ENCODE results near the gene SLCO2A1.
A peak's percentile ranks its signal among the peaks of the same experiment; 100 is the strongest.

The SLCO2A1 gene

GRCh38 chr3:133948131-133948810 is 81.5 kb downstream of the SLCO2A1 start:
- TF ChIP-seq ZFX (IDR thresholded peaks at IDR 0.05; ENCODE audit: borderline replicate concordance) = no peak
- no peak for TF ChIP-seq CTCF (IDR thresholded peaks at IDR 0.05)
- H3K27ac ChIP-seq = no peak overlapping the region

DNA sequence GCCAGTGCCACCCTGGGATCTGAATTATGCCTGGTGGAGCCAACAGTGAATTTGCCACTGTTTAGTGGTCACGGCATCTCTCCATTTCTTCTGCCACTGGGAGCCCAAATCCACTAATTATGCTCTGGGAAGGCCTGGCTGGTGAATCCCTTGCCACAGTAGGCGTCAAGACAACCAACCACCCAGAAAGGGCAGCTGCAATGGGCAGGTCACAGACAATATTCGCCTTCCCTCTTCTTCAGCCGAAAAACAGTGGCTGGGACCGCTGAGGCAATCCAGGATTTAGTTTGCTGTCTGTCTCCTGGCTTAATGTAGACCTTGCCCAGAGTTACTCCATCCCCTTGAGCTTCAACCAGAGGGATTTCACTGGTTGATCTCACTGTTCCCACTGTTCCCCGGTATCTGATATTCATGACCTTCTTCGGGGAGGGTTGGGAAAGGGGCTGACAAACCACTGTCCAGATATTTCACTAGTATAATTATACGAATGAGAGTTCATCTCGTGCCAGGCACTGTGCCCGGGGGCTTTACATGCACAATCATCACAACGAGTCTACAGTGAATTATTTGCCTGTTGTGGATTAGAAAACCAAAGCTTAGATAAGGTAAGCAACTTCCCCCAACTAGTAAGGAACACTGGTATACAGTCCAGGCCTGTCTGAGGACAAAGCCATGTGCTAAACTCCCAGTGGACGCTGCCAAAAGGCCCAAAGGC is 84.2 kb downstream of the SLCO2A1 start:
- peak overlapping the region; percentile 81 for H3K27ac ChIP-seq
- no peak for TF ChIP-seq CTCF (IDR thresholded peaks at IDR 0.05)
- TF ChIP-seq ZFX (IDR thresholded peaks at IDR 0.05; ENCODE audit: borderline replicate concordance) = no peak

DNA sequence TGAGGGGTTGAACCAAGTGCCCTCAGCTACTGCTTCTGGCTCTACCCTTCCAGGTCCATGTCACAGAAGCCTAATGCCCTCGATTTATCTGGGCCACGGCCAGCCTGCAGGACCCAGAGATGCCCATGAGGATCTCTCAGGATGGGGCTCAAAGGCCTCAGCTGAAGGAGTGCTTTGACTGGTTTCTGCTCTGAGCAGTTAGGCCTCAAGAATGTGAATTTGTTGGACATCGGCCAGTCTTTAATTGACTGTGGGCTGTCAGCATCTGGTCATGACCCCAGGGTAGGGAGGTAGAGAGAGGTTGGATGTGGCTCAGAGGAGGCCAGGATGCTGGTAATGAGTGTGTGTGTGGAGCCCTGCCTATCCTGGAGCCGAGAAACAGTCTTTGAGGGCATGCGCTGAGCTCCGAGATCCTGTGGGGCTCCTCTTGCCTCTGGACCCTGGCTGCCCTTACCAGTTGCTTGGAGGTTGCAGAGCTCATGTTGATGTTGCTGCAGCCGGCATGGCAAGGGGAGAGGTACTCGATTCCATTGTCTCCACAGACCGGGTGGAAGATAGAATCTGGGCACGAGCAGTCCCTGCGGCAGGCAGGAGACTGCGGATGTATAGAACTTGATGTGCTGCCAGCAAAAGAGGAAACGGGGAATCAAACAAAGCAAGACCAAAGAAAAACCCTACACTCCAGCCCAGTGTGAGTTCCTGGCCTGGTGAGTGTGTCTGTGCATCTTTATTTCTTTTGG is 84.9 kb downstream of the SLCO2A1 start:
- TF ChIP-seq CTCF (IDR thresholded peaks at IDR 0.05) (no peak), ZFX (IDR thresholded peaks at IDR 0.05; ENCODE audit: borderline replicate concordance) (no peak)
- peak overlapping the region; percentile 81 for H3K27ac ChIP-seq

DNA sequence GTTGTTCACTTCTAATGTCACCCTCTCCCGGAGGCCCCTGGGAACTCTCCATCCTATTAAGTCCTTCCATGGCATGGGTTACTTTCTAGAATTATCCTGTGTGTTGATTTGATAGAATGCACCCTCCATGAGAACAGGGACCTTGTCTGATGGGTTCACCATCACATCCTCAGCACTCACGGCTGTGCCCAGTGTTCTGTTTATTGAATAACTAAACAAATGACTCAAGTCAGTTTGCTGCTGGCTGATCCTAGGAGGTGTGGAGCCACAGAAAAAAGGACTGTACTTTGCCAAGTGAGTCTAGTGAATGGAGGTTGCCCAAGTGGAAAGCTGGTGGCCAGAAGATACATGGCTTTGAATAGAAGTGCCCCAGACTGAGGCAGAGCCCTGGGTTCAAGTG is 85.5 kb downstream of the SLCO2A1 start:
- peak overlapping the region; percentile 81 for H3K27ac ChIP-seq
- no peak for TF ChIP-seq ZFX (IDR thresholded peaks at IDR 0.05; ENCODE audit: borderline replicate concordance)
- TF ChIP-seq CTCF (IDR thresholded peaks at IDR 0.05) = no peak

DNA sequence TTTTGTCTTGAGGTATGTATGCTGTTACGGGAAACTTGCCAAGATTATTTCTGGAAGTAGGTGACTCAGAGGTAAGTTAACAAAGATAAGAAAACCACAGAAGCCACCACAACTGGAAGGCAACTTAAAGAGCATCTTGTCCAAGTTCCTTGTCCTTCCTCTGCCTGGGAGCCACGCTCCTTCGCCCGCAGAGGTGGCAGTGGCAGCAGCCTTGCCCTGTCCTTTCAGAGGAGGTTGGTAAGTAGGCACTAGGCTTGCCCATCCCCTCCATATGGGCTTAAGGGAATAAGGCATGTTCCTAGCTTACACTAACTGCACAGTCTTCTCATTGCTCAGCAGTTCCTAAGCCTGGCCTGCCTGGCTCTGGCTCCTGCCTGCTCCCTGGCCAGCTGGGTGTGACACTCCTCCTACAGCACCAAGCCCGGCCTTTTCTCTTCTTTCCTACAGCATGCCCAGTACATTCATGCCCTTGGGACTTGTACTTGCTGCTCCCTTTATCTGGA is 86.0 kb downstream of the SLCO2A1 start:
- no peak for TF ChIP-seq CTCF (IDR thresholded peaks at IDR 0.05)
- peak overlapping the region; percentile 81 for H3K27ac ChIP-seq

DNA sequence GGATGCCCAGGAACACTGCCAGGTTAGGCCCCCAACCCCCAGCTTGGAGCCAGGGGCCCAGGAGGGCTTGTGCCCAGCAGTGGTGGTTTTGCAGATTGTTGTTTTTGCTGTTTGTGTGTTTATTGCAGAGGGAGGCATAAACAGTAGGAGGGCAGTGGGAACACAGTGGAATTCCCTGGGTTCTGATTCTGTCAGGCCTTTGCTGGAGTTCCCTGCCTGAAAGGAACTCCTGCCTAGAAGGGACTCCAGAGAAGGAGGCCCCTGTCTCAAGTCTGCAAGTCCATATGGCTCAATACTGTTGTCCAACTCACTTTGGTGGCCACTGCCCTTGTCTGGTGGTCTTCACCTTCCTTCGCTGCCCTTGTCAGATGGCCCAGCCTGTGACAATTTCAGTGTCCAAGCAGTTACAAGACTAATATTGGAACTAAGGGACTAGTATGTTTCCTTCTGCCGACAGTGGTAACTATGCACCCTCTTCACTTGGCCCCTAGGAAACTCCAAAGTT is 86.6 kb downstream of the SLCO2A1 start:
- H3K27ac ChIP-seq = peak overlapping the region; percentile 81
- no peak for TF ChIP-seq ZFX (IDR thresholded peaks at IDR 0.05; ENCODE audit: borderline replicate concordance)
- no peak for TF ChIP-seq CTCF (IDR thresholded peaks at IDR 0.05)

Data from 22Rv1 (cell line).